ENCODE measurements around the gene MAP2K5. TPM values are rescaled to one million over a fixed set of nuclear protein-coding genes. Genes with fewer than 3 reads are reported as not detected.
A peak's percentile ranks its signal among the peaks of the same experiment; 100 is the strongest.

Gene MAP2K5
- total and polyA plus RNA-seq, 9 of the 15 experiments (the other 6 are each of a cell fraction or from before 2014, with no cell fraction given) = 0.41 to 16.5 (median 7.5) TPM

GRCh38 chr15:67680641-67681040 lies 138.1 kb downstream of the MAP2K5 start (continued):
- TF ChIP-seq CUX1 (CRISPR knock-in tag; IDR thresholded peaks at IDR 0.05) (no peak), TBL1XR1 (IDR thresholded peaks at IDR 0.05; ENCODE audit: low read length in 2 of 2) (0 out of 4 replicates have a peak, but pooled peaks of 1 of the 2 experiments have one; percentile 23), MEF2A (IDR thresholded peaks at IDR 0.05; ENCODE audit: control insufficient read depth, low read depth, low read length) (no peak), ARID1B (IDR thresholded peaks at IDR 0.05) (peak; percentile 79), MED1 (CRISPR knock-in tag; IDR thresholded peaks at IDR 0.05; ENCODE audit: borderline replicate concordance) (no peak), HCFC1 (IDR thresholded peaks at IDR 0.05; ENCODE audit: low read depth, low read length) (no peak), HMG20B (CRISPR knock-in tag; IDR thresholded peaks at IDR 0.05) (no peak), ZNF263 (CRISPR knock-in tag; IDR thresholded peaks at IDR 0.05; ENCODE audit: borderline replicate concordance) (no peak), PCBP2 (IDR thresholded peaks at IDR 0.05; ENCODE audit: low read depth, low read length, poor library complexity, severe bottlenecking) (no peak), E4F1 (CRISPR knock-in tag; IDR thresholded peaks at IDR 0.05; ENCODE audit: borderline replicate concordance) (no peak), ZNF507 (tag; conservative IDR thresholded peaks at IDR 0.05) (no peak), NCOA6 (IDR thresholded peaks at IDR 0.05) (no peak), E2F3 (CRISPR knock-in tag; IDR thresholded peaks at IDR 0.05) (no peak), ZNF589 (CRISPR knock-in tag; IDR thresholded peaks at IDR 0.05; ENCODE audit: low read depth) (no peak), CBFA2T3 (IDR thresholded peaks at IDR 0.05) (peak; percentile 21; the same call in 1 of the 2 replicates), AFF1 (IDR thresholded peaks at IDR 0.05; ENCODE audit: low read depth in 1 of 2, partially characterized antibody in 2 of 2) (no peak), ZNF668 (CRISPR knock-in tag; IDR thresholded peaks at IDR 0.05) (no peak)
